ENCODE data around the gene SHROOM3. TPM values are rescaled to one million over a fixed set of nuclear protein-coding genes. Genes with fewer than 3 reads are reported as not detected.

Gene SHROOM3
- total RNA-seq, 1 experiment from 2014 or later, result 27.6 TPM

DNA sequence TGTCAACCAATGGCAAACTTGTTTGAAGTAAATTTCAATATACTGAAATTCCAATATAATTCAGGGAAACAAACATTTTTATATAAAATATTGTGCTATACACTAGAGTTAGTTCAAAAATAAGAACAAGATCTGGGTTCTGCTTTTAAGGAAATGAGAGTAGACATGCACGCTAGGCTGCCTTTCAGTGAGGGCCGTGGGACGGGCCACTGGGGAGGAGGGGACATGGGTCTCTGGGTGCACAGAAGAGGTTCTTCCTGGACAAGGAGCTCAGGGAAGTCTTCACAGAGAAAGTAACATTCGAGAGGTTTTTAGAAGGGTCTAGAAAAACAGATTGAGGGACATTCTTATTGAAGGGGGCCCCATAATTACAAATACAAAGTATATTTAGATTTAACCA is 64.4 kb downstream of the SHROOM3 start:
- Histone ChIP-seq H3K79me2 (ENCODE audit: insufficient read depth, low read length) (no peaks in the 10 kb centered on the region), H3K4me2 (ENCODE audit: insufficient read depth, insufficient read length, low read length) (no peak overlapping the region), H4K20me1 (ENCODE audit: control insufficient read depth, insufficient read depth, insufficient read length) (no peaks in the 10 kb centered on the region), H3K27me3 (ENCODE audit: insufficient read depth, low read length) (no peaks in the 10 kb centered on the region), H3K4ac (ENCODE audit: low read depth, low read length) (no peak overlapping the region), H4K8ac (replicated peaks; ENCODE audit: insufficient read length, low read depth, low read length) (no peak overlapping the region), H3K18ac (ENCODE audit: insufficient read length, low read depth, low read length) (no peak overlapping the region), H3K4me1 (ENCODE audit: insufficient read depth, low read length) (no peaks in the 10 kb centered on the region; the same call in 1 of the 2 replicates), H3K9me3 (ENCODE audit: control insufficient read depth, low read depth, low read length) (no peaks in the 10 kb centered on the region), H3K56ac (ENCODE audit: insufficient read length, low read depth, low read length) (no peak overlapping the region), H2AFZ (ENCODE audit: low read length) (no peak overlapping the region), H2BK20ac (ENCODE audit: low read depth, low read length, poor library complexity, severe bottlenecking) (no peak overlapping the region), H3K79me1 (ENCODE audit: insufficient read depth, low read depth, low read length, poor library complexity, severe bottlenecking) (no peaks in the 10 kb centered on the region), H2BK15ac (ENCODE audit: low read depth, low read length) (no peak overlapping the region), H3K14ac (ENCODE audit: insufficient read depth, low read length) (no peak overlapping the region), H3K9ac (ENCODE audit: extremely low read depth, insufficient read length, low read length) (no peak overlapping the region), H2BK12ac (ENCODE audit: insufficient read length, low read depth, low read length) (no peak overlapping the region), H3K27ac (ENCODE audit: insufficient read length, low read depth, low read length) (no peak overlapping the region), H4K5ac (ENCODE audit: insufficient read length, low read depth, low read length) (no peak overlapping the region), H3K23ac (ENCODE audit: insufficient read length, low read depth, low read length) (no peak overlapping the region), H2AK5ac (ENCODE audit: insufficient read length, low read length) (no peak overlapping the region), H3T11ph (ENCODE audit: low read length) (no peak overlapping the region), H3K23me2 (ENCODE audit: insufficient read length, low read depth, low read length, poor library complexity, severe bottlenecking) (no peaks in the 10 kb centered on the region), H2BK5ac (ENCODE audit: insufficient read length, low read length) (no peak overlapping the region), H4K91ac (ENCODE audit: insufficient read length, low read depth, low read length) (no peak overlapping the region), H2BK120ac (ENCODE audit: low read depth, low read length, poor library complexity, severe bottlenecking) (no peak overlapping the region)
- no peak for DNase-seq
- H3K27ac Mint-ChIP-seq, result peak overlapping the region in 1 of 3 experiments; percentile 73; a peak in 1 of 7 replicates
- no peak overlapping the region for H3K4me3 Mint-ChIP-seq
- H3K4me1 Mint-ChIP-seq, result peaks cover 0 to 11% of the 10 kb centered on the region in 2 experiments; a peak in 1 of 4 replicates
- WGBS (ENCODE audit: extremely low coverage, insufficient read length, low lambda C conversion rate), result no CpG with 5 or more reads among the region's 4 CpGs
- H3K36me3 Mint-ChIP-seq (ENCODE audit: insufficient read depth in 1 of 3, low read depth in 3 of 3), result no peaks in the 10 kb centered on the region
- TF ChIP-seq, protein P1, sequence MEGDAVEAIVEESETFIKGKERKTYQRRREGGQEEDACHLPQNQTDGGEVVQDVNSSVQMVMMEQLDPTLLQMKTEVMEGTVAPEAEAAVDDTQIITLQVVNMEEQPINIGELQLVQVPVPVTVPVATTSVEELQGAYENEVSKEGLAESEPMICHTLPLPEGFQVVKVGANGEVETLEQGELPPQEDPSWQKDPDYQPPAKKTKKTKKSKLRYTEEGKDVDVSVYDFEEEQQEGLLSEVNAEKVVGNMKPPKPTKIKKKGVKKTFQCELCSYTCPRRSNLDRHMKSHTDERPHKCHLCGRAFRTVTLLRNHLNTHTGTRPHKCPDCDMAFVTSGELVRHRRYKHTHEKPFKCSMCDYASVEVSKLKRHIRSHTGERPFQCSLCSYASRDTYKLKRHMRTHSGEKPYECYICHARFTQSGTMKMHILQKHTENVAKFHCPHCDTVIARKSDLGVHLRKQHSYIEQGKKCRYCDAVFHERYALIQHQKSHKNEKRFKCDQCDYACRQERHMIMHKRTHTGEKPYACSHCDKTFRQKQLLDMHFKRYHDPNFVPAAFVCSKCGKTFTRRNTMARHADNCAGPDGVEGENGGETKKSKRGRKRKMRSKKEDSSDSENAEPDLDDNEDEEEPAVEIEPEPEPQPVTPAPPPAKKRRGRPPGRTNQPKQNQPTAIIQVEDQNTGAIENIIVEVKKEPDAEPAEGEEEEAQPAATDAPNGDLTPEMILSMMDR (conservative IDR thresholded peaks at IDR 0.05), result no peak
- no peaks in the 10 kb centered on the region for H3K27me3 Mint-ChIP-seq (ENCODE audit: low read depth)
- no peaks in the 10 kb centered on the region for H3K9me3 Mint-ChIP-seq
